ENCODE results near the gene RGS7. TPM values are rescaled to one million over a fixed set of nuclear protein-coding genes. Genes with fewer than 3 reads are reported as not detected.

RGS7 gene
- total RNA-seq, 2 experiments from 2014 or later: not detected

DNA sequence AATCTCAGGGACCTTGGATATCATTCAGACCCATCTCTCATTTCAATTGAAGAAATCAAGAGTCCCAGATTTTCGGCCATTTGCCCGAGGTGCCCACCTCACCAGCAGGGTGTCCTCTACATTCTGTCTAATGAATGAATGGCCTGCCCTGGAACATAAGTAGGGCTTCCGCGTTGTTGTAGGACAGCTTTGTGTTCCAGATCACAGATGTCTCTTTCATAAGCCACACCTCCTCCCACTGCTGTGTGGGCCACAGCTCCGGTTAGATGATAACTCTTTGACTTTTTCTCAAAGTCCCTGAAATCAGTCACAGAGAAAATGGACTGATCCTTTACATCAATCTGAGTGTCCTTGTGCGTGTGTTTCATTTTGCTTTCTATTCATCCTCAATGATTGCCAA is 144.4 kb downstream of the RGS7 start:
- Mint-ChIP-seq H3K4me1 (ENCODE audit: low read depth) (no peaks in the 10 kb centered on the region), H3K27me3 (no peaks in the 10 kb centered on the region), H3K9me3 (peaks cover 2% of the 10 kb centered on the region), H3K36me3 (ENCODE audit: low read depth) (no peaks in the 10 kb centered on the region), H3K27ac (no peak overlapping the region), H3K4me3 (no peak overlapping the region)
- no peak overlapping the region for H3K27ac ChIP-seq (ENCODE audit: low read depth in 1 of 2, low read length in 2 of 2)
- H3K4me3 ChIP-seq (ENCODE audit: low read length): no peak overlapping the region
- H3K9me3 ChIP-seq (ENCODE audit: control insufficient read depth in 1 of 2, insufficient read depth in 1 of 2, low read length in 2 of 2): peaks cover 3 to 4% of the 10 kb centered on the region in 2 experiments
- no peak for ATAC-seq (ENCODE audit: poor library complexity)
- DNase-seq: no peak
- TF ChIP-seq, protein P1, sequence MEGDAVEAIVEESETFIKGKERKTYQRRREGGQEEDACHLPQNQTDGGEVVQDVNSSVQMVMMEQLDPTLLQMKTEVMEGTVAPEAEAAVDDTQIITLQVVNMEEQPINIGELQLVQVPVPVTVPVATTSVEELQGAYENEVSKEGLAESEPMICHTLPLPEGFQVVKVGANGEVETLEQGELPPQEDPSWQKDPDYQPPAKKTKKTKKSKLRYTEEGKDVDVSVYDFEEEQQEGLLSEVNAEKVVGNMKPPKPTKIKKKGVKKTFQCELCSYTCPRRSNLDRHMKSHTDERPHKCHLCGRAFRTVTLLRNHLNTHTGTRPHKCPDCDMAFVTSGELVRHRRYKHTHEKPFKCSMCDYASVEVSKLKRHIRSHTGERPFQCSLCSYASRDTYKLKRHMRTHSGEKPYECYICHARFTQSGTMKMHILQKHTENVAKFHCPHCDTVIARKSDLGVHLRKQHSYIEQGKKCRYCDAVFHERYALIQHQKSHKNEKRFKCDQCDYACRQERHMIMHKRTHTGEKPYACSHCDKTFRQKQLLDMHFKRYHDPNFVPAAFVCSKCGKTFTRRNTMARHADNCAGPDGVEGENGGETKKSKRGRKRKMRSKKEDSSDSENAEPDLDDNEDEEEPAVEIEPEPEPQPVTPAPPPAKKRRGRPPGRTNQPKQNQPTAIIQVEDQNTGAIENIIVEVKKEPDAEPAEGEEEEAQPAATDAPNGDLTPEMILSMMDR (IDR thresholded peaks at IDR 0.05): no peak
- no peaks in the 10 kb centered on the region for H3K36me3 ChIP-seq (ENCODE audit: insufficient read depth, low read length)
- no peaks in the 10 kb centered on the region for H3K4me1 ChIP-seq (ENCODE audit: insufficient read depth, low read length)
- H3K27me3 ChIP-seq (ENCODE audit: control insufficient read depth in 1 of 2, insufficient read depth in 2 of 2, low read length in 2 of 2): no peaks in the 10 kb centered on the region
- CTCF ChIA-PET: no interaction called here
- POLR2A ChIA-PET: no interaction called here
- intact Hi-C loops (cut with DNase I, micrococcal nuclease): no loop called here

DNA sequence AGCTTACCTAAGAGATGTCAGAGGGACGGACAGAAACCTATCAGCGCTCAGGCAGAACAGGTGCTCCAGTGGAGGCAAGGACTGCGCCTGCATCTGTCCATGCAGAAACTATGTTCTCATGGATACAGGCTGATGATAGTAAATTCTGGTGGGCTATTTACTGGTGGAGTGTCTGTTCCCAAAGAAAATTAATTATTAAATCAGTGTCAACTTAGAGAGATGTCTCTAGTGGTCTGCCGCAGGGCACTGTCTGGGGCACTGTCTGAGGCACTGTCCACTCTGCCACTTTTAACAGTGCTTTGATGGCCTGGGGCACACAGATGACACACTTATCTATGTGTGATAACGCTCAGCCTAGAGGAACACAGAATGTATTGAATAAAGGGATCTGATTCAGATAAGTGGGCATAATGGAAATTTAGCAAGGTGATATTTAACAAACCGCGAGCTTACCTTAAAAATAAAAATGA is 148.1 kb downstream of the RGS7 start:
- ATAC-seq (ENCODE audit: poor library complexity) (no peak), DNase-seq (no peak)
- Mint-ChIP-seq H3K9me3 (peaks cover 5% of the 10 kb centered on the region), H3K27ac (no peak overlapping the region), H3K27me3 (no peaks in the 10 kb centered on the region), H3K4me3 (no peak overlapping the region), H3K36me3 (ENCODE audit: low read depth) (no peaks in the 10 kb centered on the region), H3K4me1 (ENCODE audit: low read depth) (no peaks in the 10 kb centered on the region)
- Histone ChIP-seq H3K4me3 (ENCODE audit: low read length) (no peak overlapping the region), H3K36me3 (ENCODE audit: insufficient read depth, low read length) (no peaks in the 10 kb centered on the region), H3K4me1 (ENCODE audit: insufficient read depth, low read length) (no peaks in the 10 kb centered on the region), H3K27me3 (ENCODE audit: control insufficient read depth in 1 of 2, insufficient read depth in 2 of 2, low read length in 2 of 2) (no peaks in the 10 kb centered on the region), H3K27ac (ENCODE audit: low read depth in 1 of 2, low read length in 2 of 2) (no peak overlapping the region), H3K9me3 (ENCODE audit: control insufficient read depth in 1 of 2, insufficient read depth in 1 of 2, low read length in 2 of 2) (peaks cover 0 to 8% of the 10 kb centered on the region in 2 experiments)
- TF ChIP-seq, protein P1 (IDR thresholded peaks at IDR 0.05): no peak
- ChIA-PET CTCF (interaction anchor here (0.5 kb wide), 1 partner anchor 1410 kb away, joined by 3 read pairs; no protein-coding TSS in a partner anchor), POLR2A (no interaction called here)
- intact Hi-C loops (cut with DNase I, micrococcal nuclease): no loop called here

DNA sequence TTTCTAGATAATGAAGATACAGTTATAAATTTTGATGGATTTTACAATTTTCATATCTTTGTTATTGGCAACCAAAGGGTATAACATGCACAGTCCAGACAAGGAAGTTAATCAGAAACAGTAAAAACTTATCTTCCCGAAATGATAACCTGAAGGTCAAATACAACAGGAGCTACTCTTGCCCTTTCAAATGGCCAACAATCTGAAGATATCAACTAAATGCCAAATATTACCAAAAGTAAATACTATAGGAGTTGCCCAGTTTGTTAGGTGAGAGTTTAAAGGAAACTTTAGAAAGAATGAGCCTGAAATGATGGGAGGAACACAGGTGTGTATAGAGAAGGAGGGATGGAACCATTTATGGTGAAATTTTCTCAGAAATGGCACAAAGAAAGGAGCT is 153.2 kb downstream of the RGS7 start:
- Histone ChIP-seq H3K4me1 (ENCODE audit: insufficient read depth, low read length) (no peaks in the 10 kb centered on the region), H3K9me3 (ENCODE audit: control insufficient read depth in 1 of 2, insufficient read depth in 1 of 2, low read length in 2 of 2) (peaks cover 0 to 8% of the 10 kb centered on the region in 2 experiments), H3K27ac (ENCODE audit: low read depth in 1 of 2, low read length in 2 of 2) (no peak overlapping the region), H3K27me3 (ENCODE audit: control insufficient read depth in 1 of 2, insufficient read depth in 2 of 2, low read length in 2 of 2) (no peaks in the 10 kb centered on the region), H3K36me3 (ENCODE audit: insufficient read depth, low read length) (no peaks in the 10 kb centered on the region), H3K4me3 (ENCODE audit: low read length) (no peak overlapping the region)
- Mint-ChIP-seq H3K27ac (no peak overlapping the region), H3K4me3 (no peak overlapping the region), H3K9me3 (peaks cover 8% of the 10 kb centered on the region), H3K36me3 (ENCODE audit: low read depth) (no peaks in the 10 kb centered on the region), H3K27me3 (no peaks in the 10 kb centered on the region), H3K4me1 (ENCODE audit: low read depth) (no peaks in the 10 kb centered on the region)
- POLR2A ChIA-PET: no interaction called here
- intact Hi-C loops (cut with DNase I, micrococcal nuclease): no loop called here
- ATAC-seq (ENCODE audit: poor library complexity): no peak
- CTCF ChIA-PET: no interaction called here
- TF ChIP-seq, protein P1 (IDR thresholded peaks at IDR 0.05): no peak
- DNase-seq: no peak
